SK-N-SH treated with all-trans-retinoic acid at 6 μM for 48 hours (cell line): ENCODE measurements around the gene IQSEC1.

Source experiments
- ARNTL ChIP-seq: fragments of 450-650 bp; formaldehyde crosslinking; IDR thresholded peaks from 2 replicates; pipeline ENCODE4 v1.5.0; 2020; ENCODE audit warnings: low read depth, mild to moderate bottlenecking, moderate library complexity, borderline replicate concordance
- ZNF70 ChIP-seq: fragments of 450-650 bp; formaldehyde crosslinking; IDR thresholded peaks from 2 replicates; pipeline ENCODE4 v1.5.0; 2020; ENCODE audit warnings: mild to moderate bottlenecking, moderate library complexity
- TF ChIP-seq, protein P1 (sequence below): fragments of 250-450 bp; sonication (Bioruptor Pico); IDR thresholded peaks from 2 replicates; pipeline ENCODE4 v1.8.0; 2020; ENCODE audit warnings: mild to moderate bottlenecking, moderate library complexity, borderline replicate concordance

DNA sequence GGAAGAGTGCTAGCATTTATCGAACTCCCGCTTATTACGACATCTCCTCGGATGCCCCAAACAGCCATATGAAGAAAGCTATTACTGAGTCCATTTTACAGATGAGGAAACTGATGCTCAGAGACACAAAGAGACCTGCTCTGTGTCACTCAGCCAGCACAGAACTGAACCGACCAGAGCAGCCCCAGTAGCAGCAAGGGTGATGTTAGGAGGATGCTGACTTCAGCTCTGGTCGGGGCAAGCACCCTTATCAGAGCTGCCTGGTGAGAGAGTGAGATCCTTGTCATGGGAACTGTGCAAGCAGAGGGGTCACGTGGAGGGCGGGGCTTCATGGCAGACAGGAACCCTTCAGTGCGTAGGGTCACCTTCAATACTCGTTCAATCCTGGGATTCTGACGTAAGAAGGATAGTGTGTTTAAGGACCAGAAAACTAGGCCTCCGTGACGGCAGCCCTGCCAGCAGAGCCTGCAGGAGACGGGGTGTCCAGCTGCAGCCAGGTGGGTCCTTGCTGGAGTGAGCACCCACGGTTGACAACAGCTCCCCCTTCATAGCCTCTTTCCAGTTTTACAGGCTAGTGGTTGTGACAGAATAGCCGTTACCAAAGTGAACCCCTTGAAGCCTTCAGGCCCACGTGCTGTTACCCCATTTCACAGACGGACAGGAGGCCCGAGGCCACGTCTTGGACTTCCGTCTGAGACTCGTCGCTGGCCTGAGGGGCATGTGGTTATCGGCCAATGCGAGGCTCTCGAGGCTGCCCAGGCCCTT is 12.0 kb upstream of the IQSEC1 start:
- TF ChIP-seq ZNF70 (CRISPR knock-in tag) = no peak
- TF ChIP-seq, protein P1, sequence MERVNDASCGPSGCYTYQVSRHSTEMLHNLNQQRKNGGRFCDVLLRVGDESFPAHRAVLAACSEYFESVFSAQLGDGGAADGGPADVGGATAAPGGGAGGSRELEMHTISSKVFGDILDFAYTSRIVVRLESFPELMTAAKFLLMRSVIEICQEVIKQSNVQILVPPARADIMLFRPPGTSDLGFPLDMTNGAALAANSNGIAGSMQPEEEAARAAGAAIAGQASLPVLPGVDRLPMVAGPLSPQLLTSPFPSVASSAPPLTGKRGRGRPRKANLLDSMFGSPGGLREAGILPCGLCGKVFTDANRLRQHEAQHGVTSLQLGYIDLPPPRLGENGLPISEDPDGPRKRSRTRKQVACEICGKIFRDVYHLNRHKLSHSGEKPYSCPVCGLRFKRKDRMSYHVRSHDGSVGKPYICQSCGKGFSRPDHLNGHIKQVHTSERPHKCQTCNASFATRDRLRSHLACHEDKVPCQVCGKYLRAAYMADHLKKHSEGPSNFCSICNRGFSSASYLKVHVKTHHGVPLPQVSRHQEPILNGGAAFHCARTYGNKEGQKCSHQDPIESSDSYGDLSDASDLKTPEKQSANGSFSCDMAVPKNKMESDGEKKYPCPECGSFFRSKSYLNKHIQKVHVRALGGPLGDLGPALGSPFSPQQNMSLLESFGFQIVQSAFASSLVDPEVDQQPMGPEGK (CRISPR knock-in tag) = no peak
- no peak for TF ChIP-seq ARNTL (CRISPR knock-in tag)
